Measurements from ENCODE around the gene PARD3. TPM values are rescaled to one million over a fixed set of nuclear protein-coding genes. Genes with fewer than 3 reads are reported as not detected.

PARD3 gene
- total RNA-seq, 1 donor from 2014 or later = 58.7 TPM

DNA sequence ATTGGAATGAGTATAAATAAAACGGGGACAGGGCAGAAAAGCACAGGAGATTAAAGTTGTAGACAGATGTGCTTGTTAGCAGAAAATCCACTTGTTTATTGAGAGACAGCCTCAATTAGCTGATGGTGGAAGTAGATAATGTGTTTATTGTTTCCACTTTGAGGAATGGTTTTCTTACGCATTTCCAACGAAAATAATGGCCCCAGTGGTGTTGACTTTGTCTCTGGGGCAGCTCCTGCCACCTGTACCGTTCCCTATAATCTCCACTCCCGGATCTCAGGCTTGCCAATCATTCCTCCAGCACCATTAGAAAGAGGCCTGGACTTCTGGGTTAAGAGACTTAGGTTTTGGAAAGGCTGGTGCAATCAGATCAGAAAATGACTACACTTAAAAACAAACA is 638.7 kb downstream of the PARD3 start:
- Histone ChIP-seq H3K27ac (peak overlapping the region; percentile 31), H4K20me1 (ENCODE audit: low read depth) (no peaks in the 10 kb centered on the region), H3K9ac (no peak overlapping the region), H3K79me2 (ENCODE audit: low read depth) (no peaks in the 10 kb centered on the region), H3K4me3 (no peak overlapping the region), H3F3A (ENCODE audit: low read depth) (peaks cover 11% of the 10 kb centered on the region), H3K36me3 (no peaks in the 10 kb centered on the region), H3K4me1 (peaks cover 41% of the 10 kb centered on the region), H3K4me2 (peak overlapping the region; percentile 20), H2AFZ (replicated peaks) (no peak overlapping the region), H3K27me3 (no peaks in the 10 kb centered on the region), H3K9me3 (ENCODE audit: low read depth) (no peaks in the 10 kb centered on the region)
- peaks cover 82% of the 10 kb centered on the region for H3K4me1 Mint-ChIP-seq
- peaks cover 8% of the 10 kb centered on the region for H3K36me3 Mint-ChIP-seq
- peak overlapping the region; percentile 57 for H3K27ac Mint-ChIP-seq
- TF ChIP-seq EZH2 (IDR thresholded peaks at IDR 0.05) (no peak), EZH2phosphoT487 (IDR thresholded peaks at IDR 0.05) (no peak)
- TF ChIP-seq, protein P1, sequence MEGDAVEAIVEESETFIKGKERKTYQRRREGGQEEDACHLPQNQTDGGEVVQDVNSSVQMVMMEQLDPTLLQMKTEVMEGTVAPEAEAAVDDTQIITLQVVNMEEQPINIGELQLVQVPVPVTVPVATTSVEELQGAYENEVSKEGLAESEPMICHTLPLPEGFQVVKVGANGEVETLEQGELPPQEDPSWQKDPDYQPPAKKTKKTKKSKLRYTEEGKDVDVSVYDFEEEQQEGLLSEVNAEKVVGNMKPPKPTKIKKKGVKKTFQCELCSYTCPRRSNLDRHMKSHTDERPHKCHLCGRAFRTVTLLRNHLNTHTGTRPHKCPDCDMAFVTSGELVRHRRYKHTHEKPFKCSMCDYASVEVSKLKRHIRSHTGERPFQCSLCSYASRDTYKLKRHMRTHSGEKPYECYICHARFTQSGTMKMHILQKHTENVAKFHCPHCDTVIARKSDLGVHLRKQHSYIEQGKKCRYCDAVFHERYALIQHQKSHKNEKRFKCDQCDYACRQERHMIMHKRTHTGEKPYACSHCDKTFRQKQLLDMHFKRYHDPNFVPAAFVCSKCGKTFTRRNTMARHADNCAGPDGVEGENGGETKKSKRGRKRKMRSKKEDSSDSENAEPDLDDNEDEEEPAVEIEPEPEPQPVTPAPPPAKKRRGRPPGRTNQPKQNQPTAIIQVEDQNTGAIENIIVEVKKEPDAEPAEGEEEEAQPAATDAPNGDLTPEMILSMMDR (IDR thresholded peaks at IDR 0.05) = no peak
- peaks cover 7% of the 10 kb centered on the region for H3K9me3 Mint-ChIP-seq
- peak overlapping the region; percentile 8 for H3K4me3 Mint-ChIP-seq
- DNase-seq (ENCODE audit: low spot score) = no peak
- H3K27me3 Mint-ChIP-seq (ENCODE audit: insufficient read depth, low read depth) = no peaks in the 10 kb centered on the region

DNA sequence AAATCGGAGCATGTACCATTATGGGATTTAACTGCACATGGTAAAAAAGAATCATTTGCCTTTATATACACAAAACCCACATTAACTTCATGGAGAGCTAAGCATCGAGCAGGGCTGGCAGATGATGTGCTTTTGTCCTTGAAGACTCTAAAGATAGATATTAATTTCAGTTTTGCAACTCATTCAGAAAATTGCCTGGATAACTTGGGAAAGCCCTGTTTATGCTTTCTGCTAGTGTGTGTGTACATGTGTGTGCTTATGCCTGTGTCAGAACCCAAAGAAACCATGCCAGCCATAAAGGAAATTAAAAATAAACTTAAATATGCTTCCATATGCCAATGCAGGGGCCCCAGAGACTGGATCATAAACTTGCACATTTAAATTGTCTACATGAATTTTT is 640.0 kb downstream of the PARD3 start:
- H3K9me3 Mint-ChIP-seq = peaks cover 20% of the 10 kb centered on the region
- H3K4me1 Mint-ChIP-seq = peaks cover 82% of the 10 kb centered on the region
- no peaks in the 10 kb centered on the region for H3K27me3 ChIP-seq
- TF ChIP-seq EZH2 (IDR thresholded peaks at IDR 0.05) = no peak
- TF ChIP-seq, protein P1 (IDR thresholded peaks at IDR 0.05) = no peak
- TF ChIP-seq EZH2phosphoT487 (IDR thresholded peaks at IDR 0.05) = no peak
- no peaks in the 10 kb centered on the region for H3K27me3 Mint-ChIP-seq (ENCODE audit: insufficient read depth, low read depth)
- no peak overlapping the region for H3K4me3 Mint-ChIP-seq
- H3K9me3 ChIP-seq (ENCODE audit: low read depth) = no peaks in the 10 kb centered on the region
- no peak overlapping the region for H3K27ac Mint-ChIP-seq
- no peak overlapping the region for H2AFZ ChIP-seq (replicated peaks)
- no peak overlapping the region for H3K4me2 ChIP-seq
- peaks cover 18% of the 10 kb centered on the region for H3K36me3 Mint-ChIP-seq
- no peak for DNase-seq (ENCODE audit: low spot score)
- no peaks in the 10 kb centered on the region for H3K79me2 ChIP-seq (ENCODE audit: low read depth)
- no peak overlapping the region for H3K27ac ChIP-seq
- no peak overlapping the region for H3K4me3 ChIP-seq
- peaks cover 11% of the 10 kb centered on the region for H3F3A ChIP-seq (ENCODE audit: low read depth)
- no peak overlapping the region for H3K9ac ChIP-seq
- no peaks in the 10 kb centered on the region for H3K36me3 ChIP-seq
- H3K4me1 ChIP-seq = peaks cover 37% of the 10 kb centered on the region
- no peaks in the 10 kb centered on the region for H4K20me1 ChIP-seq (ENCODE audit: low read depth)

DNA sequence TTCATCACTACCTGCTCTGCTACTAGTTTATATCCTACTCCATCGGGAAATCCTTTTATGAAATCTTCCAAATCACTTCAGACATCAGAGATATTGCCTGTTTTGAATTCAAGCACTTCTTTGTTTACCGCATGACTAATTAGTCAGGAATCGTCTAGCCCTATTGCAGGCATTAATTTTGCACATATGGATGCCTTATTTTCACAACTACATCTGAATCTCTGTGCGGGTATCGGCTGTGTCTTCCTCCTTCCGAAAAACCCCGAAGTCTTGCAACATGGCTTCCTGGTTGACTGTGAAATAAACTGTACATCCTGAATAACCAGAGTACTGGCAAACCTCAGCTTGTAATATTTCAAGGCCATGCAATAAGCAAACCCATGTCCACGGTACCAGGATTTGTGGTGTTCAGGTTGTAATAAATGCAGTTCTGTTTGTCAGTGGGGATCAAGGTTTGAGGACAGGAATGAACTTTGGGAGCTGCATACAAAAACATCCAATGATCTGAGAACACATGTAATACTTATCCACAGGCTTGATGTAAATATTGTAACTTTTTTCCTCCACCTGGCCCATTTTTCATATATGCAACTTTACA is 642.1 kb downstream of the PARD3 start:
- H3K4me2 ChIP-seq = no peak overlapping the region
- H3K4me1 Mint-ChIP-seq = peaks cover 68% of the 10 kb centered on the region
- no peaks in the 10 kb centered on the region for H4K20me1 ChIP-seq (ENCODE audit: low read depth)
- DNase-seq (ENCODE audit: low spot score) = no peak
- H3K27me3 Mint-ChIP-seq (ENCODE audit: insufficient read depth, low read depth) = no peaks in the 10 kb centered on the region
- H3K79me2 ChIP-seq (ENCODE audit: low read depth) = no peaks in the 10 kb centered on the region
- no peak overlapping the region for H2AFZ ChIP-seq (replicated peaks)
- H3K4me3 Mint-ChIP-seq = no peak overlapping the region
- H3K27ac ChIP-seq = no peak overlapping the region
- H3K9me3 ChIP-seq (ENCODE audit: low read depth) = no peaks in the 10 kb centered on the region
- H3K27ac Mint-ChIP-seq = no peak overlapping the region
- H3K27me3 ChIP-seq = no peaks in the 10 kb centered on the region
- H3K36me3 Mint-ChIP-seq = peaks cover 21% of the 10 kb centered on the region
- no peaks in the 10 kb centered on the region for H3K36me3 ChIP-seq
- H3K4me3 ChIP-seq = no peak overlapping the region
- TF ChIP-seq EZH2phosphoT487 (IDR thresholded peaks at IDR 0.05) (no peak), EZH2 (IDR thresholded peaks at IDR 0.05) (no peak)
- TF ChIP-seq, protein P1 (IDR thresholded peaks at IDR 0.05) = no peak
- H3K4me1 ChIP-seq = peaks cover 40% of the 10 kb centered on the region
- H3F3A ChIP-seq (ENCODE audit: low read depth) = peaks cover 11% of the 10 kb centered on the region
- H3K9me3 Mint-ChIP-seq = peaks cover 25% of the 10 kb centered on the region
- no peak overlapping the region for H3K9ac ChIP-seq

Data from neural progenitor cell (in vitro differentiated cells).